ENCODE results near the gene USP17L21. TPM values are rescaled to one million over a fixed set of nuclear protein-coding genes. Genes with fewer than 3 reads are reported as not detected.
A peak's percentile ranks its signal among the peaks of the same experiment; 100 is the strongest.
"Not testable (repeated sequence)": the region's sequence is repeated elsewhere in the genome, so short reads cannot be mapped to it uniquely, and the experiment has no call there.

The USP17L21 gene
- total and polyA plus RNA-seq, 2 of the 13 experiments (the other 11 are each of a cell fraction or from before 2014, with no cell fraction given), result not detected

GRCh38 chr4:9224596-9224995, 38.1 kb upstream of the USP17L21 start, which contains the start of gene USP17L13:
Gene USP17L13, plus strand, starts transcription at chr4:9224896. Its CDS starts 0 bp downstream, at chr4:9224896.
- H3K79me2 ChIP-seq (ENCODE audit: insufficient read depth, low read length); CTCF ChIA-PET (ENCODE audit: low intra/inter-chr PET ratio, low total read pairs); H3K4me1 ChIP-seq (ENCODE audit: insufficient read depth, low read length); POLR2A ChIA-PET; H3K27me3 ChIP-seq (ENCODE audit: control insufficient read depth in 1 of 2, insufficient read depth in 2 of 2, low read length in 2 of 2); in situ Hi-C loops (cut with HindIII; ENCODE audit: extremely low pct_ligation_motif_present, low pct_unique_long_range_greater_than_20kb); H3K27ac ChIP-seq (ENCODE audit: extremely low read length, insufficient read depth, low read length); H3K36me3 ChIP-seq (replicated peaks in 1 of 2; ENCODE audit: control insufficient read depth in 1 of 2, insufficient read depth in 2 of 2, low read length in 2 of 2); ATAC-seq; H3K9ac ChIP-seq (ENCODE audit: insufficient read depth, low read depth, low read length); H2AFZ ChIP-seq (ENCODE audit: low read length); H3K4me3 ChIP-seq (replicated peaks in 1 of 3; ENCODE audit: insufficient read depth in 1 of 3, low read depth in 2 of 3, low read length in 3 of 3); H4K20me1 ChIP-seq (ENCODE audit: insufficient read depth, low read length); intact Hi-C loops (cut with micrococcal nuclease; ENCODE audit: unreplicated experiment); H3K4me2 ChIP-seq (ENCODE audit: low read depth, low read length); DNase-seq (ENCODE audit: low spot score); H3K9me3 ChIP-seq (ENCODE audit: low read length); BruUV-seq (replicated peaks): not testable (repeated sequence)
- no CpG with 5 or more reads among the region's 14 CpGs for WGBS (ENCODE audit: low lambda C conversion rate)
- peak; percentile 28 for FAIRE-seq

GRCh38 chr4:9230249-9230648, 32.4 kb upstream of the USP17L21 start:
- H3K4me2 ChIP-seq (ENCODE audit: low read depth, low read length); H3K9me3 ChIP-seq (ENCODE audit: low read length); H3K4me1 ChIP-seq (ENCODE audit: insufficient read depth, low read length); POLR2A ChIA-PET; DNase-seq (ENCODE audit: low spot score); FAIRE-seq; H3K4me3 ChIP-seq (replicated peaks in 1 of 3; ENCODE audit: insufficient read depth in 1 of 3, low read depth in 2 of 3, low read length in 3 of 3); H3K9ac ChIP-seq (ENCODE audit: insufficient read depth, low read depth, low read length); H3K27ac ChIP-seq (ENCODE audit: extremely low read length, insufficient read depth, low read length); ATAC-seq; CTCF ChIA-PET (ENCODE audit: low intra/inter-chr PET ratio, low total read pairs); H4K20me1 ChIP-seq (ENCODE audit: insufficient read depth, low read length); H2AFZ ChIP-seq (ENCODE audit: low read length); BruUV-seq (replicated peaks); in situ Hi-C loops (cut with HindIII; ENCODE audit: extremely low pct_ligation_motif_present, low pct_unique_long_range_greater_than_20kb); H3K36me3 ChIP-seq (replicated peaks in 1 of 2; ENCODE audit: control insufficient read depth in 1 of 2, insufficient read depth in 2 of 2, low read length in 2 of 2); intact Hi-C loops (cut with micrococcal nuclease; ENCODE audit: unreplicated experiment); H3K27me3 ChIP-seq (ENCODE audit: control insufficient read depth in 1 of 2, insufficient read depth in 2 of 2, low read length in 2 of 2); H3K79me2 ChIP-seq (ENCODE audit: insufficient read depth, low read length): not testable (repeated sequence)
- no CpG with 5 or more reads among the region's 8 CpGs for WGBS (ENCODE audit: low lambda C conversion rate)

DNA sequence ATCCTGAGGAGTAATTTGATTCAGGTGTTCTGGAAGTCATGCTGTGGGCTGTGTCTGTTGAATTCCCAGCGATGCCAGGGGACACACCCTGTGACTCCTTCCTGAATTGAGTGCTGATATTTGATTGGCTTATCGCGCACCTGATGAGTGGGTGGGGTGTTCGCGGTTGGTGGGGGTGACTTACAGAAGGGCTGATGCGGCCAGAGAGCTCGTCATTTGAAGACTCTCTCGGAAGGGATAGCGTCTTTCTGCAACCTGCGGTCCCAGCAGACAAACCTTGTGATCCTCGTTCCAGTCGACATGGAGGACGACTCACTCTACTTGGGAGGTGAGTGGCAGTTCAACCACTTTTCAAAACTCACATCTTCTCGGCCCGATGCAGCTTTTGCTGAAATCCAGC, 28.6 kb upstream of the USP17L21 start, which contains the start of gene USP17L15:
Gene USP17L15, plus strand, starts transcription at position 301 of the 400 bp plus-strand sequence. Its CDS starts 0 bp downstream, at position 301.
- POLR2A ChIA-PET; ATAC-seq; intact Hi-C loops (cut with micrococcal nuclease; ENCODE audit: unreplicated experiment); FAIRE-seq; H3K79me2 ChIP-seq (ENCODE audit: insufficient read depth, low read length); H3K27me3 ChIP-seq (ENCODE audit: control insufficient read depth in 1 of 2, insufficient read depth in 2 of 2, low read length in 2 of 2); H3K4me2 ChIP-seq (ENCODE audit: low read depth, low read length); BruUV-seq (replicated peaks); CTCF ChIA-PET (ENCODE audit: low intra/inter-chr PET ratio, low total read pairs); DNase-seq (ENCODE audit: low spot score); in situ Hi-C loops (cut with HindIII; ENCODE audit: extremely low pct_ligation_motif_present, low pct_unique_long_range_greater_than_20kb); H3K36me3 ChIP-seq (replicated peaks in 1 of 2; ENCODE audit: control insufficient read depth in 1 of 2, insufficient read depth in 2 of 2, low read length in 2 of 2); H3K9ac ChIP-seq (ENCODE audit: insufficient read depth, low read depth, low read length); H3K4me3 ChIP-seq (replicated peaks in 1 of 3; ENCODE audit: insufficient read depth in 1 of 3, low read depth in 2 of 3, low read length in 3 of 3); H2AFZ ChIP-seq (ENCODE audit: low read length); H3K4me1 ChIP-seq (ENCODE audit: insufficient read depth, low read length); H3K27ac ChIP-seq (ENCODE audit: extremely low read length, insufficient read depth, low read length); H4K20me1 ChIP-seq (ENCODE audit: insufficient read depth, low read length); H3K9me3 ChIP-seq (ENCODE audit: low read length): not testable (repeated sequence)
- WGBS (ENCODE audit: low lambda C conversion rate), result no CpG with 5 or more reads among the region's 15 CpGs

DNA sequence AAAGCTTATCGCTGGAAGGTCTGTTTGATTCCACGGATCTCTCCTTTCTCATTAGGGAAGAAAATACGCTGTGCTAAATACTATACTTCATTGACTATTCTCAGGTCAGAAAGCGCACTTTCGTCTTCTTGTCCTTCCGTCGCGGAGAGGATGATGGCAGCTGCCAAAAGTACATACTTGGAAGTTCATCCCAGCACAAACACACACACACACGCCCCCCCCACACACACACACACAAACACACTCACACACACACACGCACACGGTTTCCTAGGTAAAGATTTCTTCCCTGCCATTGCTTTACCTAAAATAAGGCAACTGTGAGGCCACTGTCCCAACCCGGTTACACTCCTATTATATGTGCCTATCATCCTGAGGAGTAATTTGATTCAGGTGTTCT, 24.2 kb upstream of the USP17L21 start:
- intact Hi-C loops (cut with micrococcal nuclease; ENCODE audit: unreplicated experiment); BruUV-seq (replicated peaks); H3K27me3 ChIP-seq (ENCODE audit: control insufficient read depth in 1 of 2, insufficient read depth in 2 of 2, low read length in 2 of 2); H3K79me2 ChIP-seq (ENCODE audit: insufficient read depth, low read length); H3K27ac ChIP-seq (ENCODE audit: extremely low read length, insufficient read depth, low read length); H3K4me1 ChIP-seq (ENCODE audit: insufficient read depth, low read length); H3K9me3 ChIP-seq (ENCODE audit: low read length); H3K36me3 ChIP-seq (replicated peaks in 1 of 2; ENCODE audit: control insufficient read depth in 1 of 2, insufficient read depth in 2 of 2, low read length in 2 of 2); H3K4me2 ChIP-seq (ENCODE audit: low read depth, low read length); H3K4me3 ChIP-seq (replicated peaks in 1 of 3; ENCODE audit: insufficient read depth in 1 of 3, low read depth in 2 of 3, low read length in 3 of 3); ATAC-seq; in situ Hi-C loops (cut with HindIII; ENCODE audit: extremely low pct_ligation_motif_present, low pct_unique_long_range_greater_than_20kb); DNase-seq (ENCODE audit: low spot score); FAIRE-seq; CTCF ChIA-PET (ENCODE audit: low intra/inter-chr PET ratio, low total read pairs); H4K20me1 ChIP-seq (ENCODE audit: insufficient read depth, low read length); POLR2A ChIA-PET; H2AFZ ChIP-seq (ENCODE audit: low read length); H3K9ac ChIP-seq (ENCODE audit: insufficient read depth, low read depth, low read length): not testable (repeated sequence)
- WGBS (ENCODE audit: low lambda C conversion rate), result 46% methylated on average over 12 of the region's 12 CpGs

All from HepG2 (cell line).